Hepatocyte (in vitro differentiated cells): ENCODE measurements around the gene PCDHGA6. TPM values are rescaled to one million over a fixed set of nuclear protein-coding genes. Genes with fewer than 3 reads are reported as not detected.

ENCODE experiments used
- DNase-seq: peaks from one replicate; pipeline ENCODE4 v3.0.0-alpha.2; 2016; ENCODE audit warnings: low spot score
- H2AFZ ChIP-seq: fragments of 200-600 bp; sonication (generic); 2 replicates; pipeline ENCODE4 v1.6.0; 2016; ENCODE audit warnings: antibody characterized with exemption, mild to moderate bottlenecking
- H3K27ac ChIP-seq: fragments of 200-600 bp; sonication (generic); 2 replicates; pipeline ENCODE4 v1.5.1; 2016; ENCODE audit warnings: mild to moderate bottlenecking
- H3K27me3 ChIP-seq: fragments of 200-600 bp; sonication (generic); 2 replicates; pipeline ENCODE4 v1.6.1; 2016
- H3K36me3 ChIP-seq: fragments of 200-600 bp; sonication (generic); replicated peaks from 2 replicates; pipeline ENCODE4 v1.5.1; 2016; ENCODE audit warnings: low read depth; ENCODE audit not compliant: insufficient read depth
- H3K4me1 ChIP-seq: fragments of 200-600 bp; sonication (generic); 2 replicates; pipeline ENCODE4 v1.5.1; 2016; ENCODE audit warnings: mild to moderate bottlenecking, moderate library complexity; ENCODE audit not compliant: insufficient read depth
- H3K4me2 ChIP-seq: fragments of 200-600 bp; sonication (generic); 2 replicates; pipeline ENCODE4 v1.6.0; 2016
- H3K4me3 ChIP-seq: fragments of 200-600 bp; sonication (generic); 2 replicates; pipeline ENCODE4 v1.5.1; 2016; ENCODE audit warnings: mild to moderate bottlenecking
- H3K79me2 ChIP-seq: fragments of 200-600 bp; sonication (generic); 2 replicates; pipeline ENCODE4 v1.6.0; 2017; ENCODE audit warnings: mild to moderate bottlenecking
- H3K9me2 ChIP-seq: fragments of 200-600 bp; sonication (generic); replicated peaks from 2 replicates; pipeline ENCODE4 v1.6.0; 2017; ENCODE audit warnings: mild to moderate bottlenecking; ENCODE audit not compliant: insufficient read depth
- H3K9me3 ChIP-seq: fragments of 200-600 bp; sonication (generic); 2 replicates; pipeline ENCODE4 v1.5.1; 2016; ENCODE audit warnings: low read depth, mild to moderate bottlenecking
- H4K20me1 ChIP-seq: fragments of 200-600 bp; sonication (generic); 2 replicates; pipeline ENCODE4 v1.6.0; 2016; ENCODE audit warnings: mild to moderate bottlenecking; ENCODE audit not compliant: insufficient read depth, poor library complexity, severe bottlenecking
- EZH2 ChIP-seq: fragments of 200-600 bp; sonication (generic); IDR thresholded peaks from 2 replicates; pipeline ENCODE4 v1.6.1; 2016; ENCODE audit warnings: antibody characterized with exemption, mild to moderate bottlenecking, borderline replicate concordance
- EZH2phosphoT487 ChIP-seq: fragments of 200-600 bp; sonication (generic); IDR thresholded peaks from one replicate; pipeline ENCODE4 v1.6.1; 2018; ENCODE audit warnings: antibody characterized with exemption, mild to moderate bottlenecking, low read depth, moderate library complexity; ENCODE audit not compliant: unreplicated experiment, severe bottlenecking
- WGBS: methylation state at CpG from one replicate; pipeline ENCODE4 v1.1.6; 2016; ENCODE audit warnings: low lambda C conversion rate; ENCODE audit errors: missing lambda C conversion rate; 5-methylcytosine and 5-hydroxymethylcytosine counted together
- polyA plus RNA-seq: library from polyadenylated mRNA; unstranded; fragments of >200 nt; fragmentation: Nextera tagmentation; extraction: Ambion mirVana; gene quantifications from 2 replicates; pipeline ENCODE4 v1.2.1, GENCODE V29; 2016
- total RNA-seq: library from RNA; depleted of rRNA; stranded (reverse); fragments of >200 nt; gene quantifications from 2 replicates; pipeline ENCODE4 v1.2.3, GENCODE V29; 2014
- TF ChIP-seq, protein P1 (sequence below): fragments of 200-600 bp; sonication (generic); IDR thresholded peaks from 2 replicates; pipeline ENCODE4 v1.5.1; 2016; ENCODE audit warnings: antibody characterized with exemption, mild to moderate bottlenecking; ENCODE audit not compliant: poor library complexity

PCDHGA6 gene
- total and polyA plus RNA-seq, 2 experiments from 2014 or later = 0.11 TPM; not detected in 1

DNA sequence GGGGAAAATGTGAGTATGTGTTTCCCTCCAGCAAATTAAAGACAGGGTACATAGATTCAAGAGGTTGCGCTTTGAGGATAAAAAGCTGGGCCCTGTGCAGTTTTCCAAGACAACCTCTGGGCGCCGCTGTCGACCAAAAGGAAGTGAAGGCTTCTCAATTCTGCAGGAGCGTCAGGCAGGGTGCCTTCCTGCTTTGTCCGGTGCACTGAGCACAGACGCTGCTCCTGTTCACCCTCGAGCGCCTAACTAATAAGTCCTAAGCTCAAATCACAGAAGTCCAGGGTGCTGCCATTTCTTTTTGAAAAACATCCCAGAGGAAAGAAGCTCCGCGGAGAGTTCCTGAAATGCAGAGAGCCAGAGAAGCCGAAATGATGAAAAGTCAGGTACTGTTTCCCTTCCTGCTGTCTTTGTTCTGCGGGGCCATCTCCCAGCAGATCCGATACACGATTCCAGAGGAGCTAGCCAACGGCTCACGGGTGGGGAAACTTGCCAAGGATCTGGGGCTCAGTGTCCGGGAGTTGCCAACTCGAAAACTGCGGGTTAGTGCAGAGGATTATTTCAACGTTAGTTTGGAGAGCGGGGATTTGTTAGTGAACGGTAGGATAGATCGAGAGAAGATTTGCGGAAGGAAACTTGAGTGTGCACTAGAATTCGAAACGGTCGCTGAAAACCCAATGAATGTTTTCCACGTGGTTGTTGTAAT is 23.6 kb upstream of the PCDHGA6 start, which contains the start of gene PCDHGB1:
PCDHGB1 (plus strand) TSS at position 183 of the 703 bp plus-strand sequence; CDS start at position 345, 162 bp downstream.
- 67% methylated on average over 29 of the region's 29 CpGs for WGBS
- Histone ChIP-seq H3K4me3 (no peak within 1 kb of the TSS), H3K4me1 (no peaks in the 10 kb centered on the region), H3K9me2 (no peaks in the 10 kb centered on the region), H3K27ac (no peak within 1 kb of the TSS), H3K9me3 (no peaks in the 10 kb centered on the region), H3K27me3 (no peaks in the 10 kb centered on the region), H3K36me3 (no peaks in the 10 kb centered on the region), H3K79me2 (no peaks in the 10 kb centered on the region), H2AFZ (no peak within 1 kb of the TSS), H4K20me1 (no peaks in the 10 kb centered on the region), H3K4me2 (no peak within 1 kb of the TSS)
- TF ChIP-seq EZH2phosphoT487 = no peak
- TF ChIP-seq, protein P1, sequence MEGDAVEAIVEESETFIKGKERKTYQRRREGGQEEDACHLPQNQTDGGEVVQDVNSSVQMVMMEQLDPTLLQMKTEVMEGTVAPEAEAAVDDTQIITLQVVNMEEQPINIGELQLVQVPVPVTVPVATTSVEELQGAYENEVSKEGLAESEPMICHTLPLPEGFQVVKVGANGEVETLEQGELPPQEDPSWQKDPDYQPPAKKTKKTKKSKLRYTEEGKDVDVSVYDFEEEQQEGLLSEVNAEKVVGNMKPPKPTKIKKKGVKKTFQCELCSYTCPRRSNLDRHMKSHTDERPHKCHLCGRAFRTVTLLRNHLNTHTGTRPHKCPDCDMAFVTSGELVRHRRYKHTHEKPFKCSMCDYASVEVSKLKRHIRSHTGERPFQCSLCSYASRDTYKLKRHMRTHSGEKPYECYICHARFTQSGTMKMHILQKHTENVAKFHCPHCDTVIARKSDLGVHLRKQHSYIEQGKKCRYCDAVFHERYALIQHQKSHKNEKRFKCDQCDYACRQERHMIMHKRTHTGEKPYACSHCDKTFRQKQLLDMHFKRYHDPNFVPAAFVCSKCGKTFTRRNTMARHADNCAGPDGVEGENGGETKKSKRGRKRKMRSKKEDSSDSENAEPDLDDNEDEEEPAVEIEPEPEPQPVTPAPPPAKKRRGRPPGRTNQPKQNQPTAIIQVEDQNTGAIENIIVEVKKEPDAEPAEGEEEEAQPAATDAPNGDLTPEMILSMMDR = no peak
- no peak for TF ChIP-seq EZH2
- no peak for DNase-seq

- H3K4me2 ChIP-seq = no peak overlapping the region
- H3K27me3 ChIP-seq = no peaks in the 10 kb centered on the region
- no peaks in the 10 kb centered on the region for H3K4me1 ChIP-seq
- H3K9me2 ChIP-seq = no peaks in the 10 kb centered on the region
- no peaks in the 10 kb centered on the region for H3K79me2 ChIP-seq
- no peaks in the 10 kb centered on the region for H4K20me1 ChIP-seq
- no peak overlapping the region for H3K4me3 ChIP-seq
- DNase-seq = no peak
- H3K27ac ChIP-seq = no peak overlapping the region
- no peaks in the 10 kb centered on the region for H3K9me3 ChIP-seq
- no peak overlapping the region for H2AFZ ChIP-seq
- no peaks in the 10 kb centered on the region for H3K36me3 ChIP-seq
- WGBS = 95% methylated on average over 30 of the region's 36 CpGs
- TF ChIP-seq EZH2phosphoT487 = no peak
- TF ChIP-seq, protein P1 = no peak
- TF ChIP-seq EZH2 = no peak
Observed at GRCh38 chr5:141351591-141351990, 22.1 kb upstream of the PCDHGA6 start.

GRCh38 chr5:141354900-141355469 is 18.7 kb upstream of the PCDHGA6 start, which contains the start of gene PCDHGA4:
Gene PCDHGA4 (plus strand): TSS chr5:141355021. CDS start chr5:141355108, 87 bp downstream.
- H3K27me3 ChIP-seq = no peaks in the 10 kb centered on the region
- H3K9me2 ChIP-seq = no peaks in the 10 kb centered on the region
- H3K79me2 ChIP-seq = no peaks in the 10 kb centered on the region
- H3K36me3 ChIP-seq = no peaks in the 10 kb centered on the region
- H3K27ac ChIP-seq = no peak within 1 kb of the TSS
- H4K20me1 ChIP-seq = no peaks in the 10 kb centered on the region
- TF ChIP-seq, protein P1 = no peak
- TF ChIP-seq EZH2 (no peak), EZH2phosphoT487 (no peak)
- H3K4me1 ChIP-seq = no peaks in the 10 kb centered on the region
- H3K9me3 ChIP-seq = no peaks in the 10 kb centered on the region
- no peak for DNase-seq
- H2AFZ ChIP-seq = no peak within 1 kb of the TSS
- H3K4me2 ChIP-seq = no peak within 1 kb of the TSS
- WGBS = 94% methylated on average over 29 of the region's 29 CpGs
- no peak within 1 kb of the TSS for H3K4me3 ChIP-seq
